Measurements from ENCODE around the gene MAP3K4.

The MAP3K4 gene

GRCh38 chr6:161128230-161128629 lies 136.7 kb downstream of the MAP3K4 start:
- DNase-seq (ENCODE audit: low spot score) = no peak

DNA sequence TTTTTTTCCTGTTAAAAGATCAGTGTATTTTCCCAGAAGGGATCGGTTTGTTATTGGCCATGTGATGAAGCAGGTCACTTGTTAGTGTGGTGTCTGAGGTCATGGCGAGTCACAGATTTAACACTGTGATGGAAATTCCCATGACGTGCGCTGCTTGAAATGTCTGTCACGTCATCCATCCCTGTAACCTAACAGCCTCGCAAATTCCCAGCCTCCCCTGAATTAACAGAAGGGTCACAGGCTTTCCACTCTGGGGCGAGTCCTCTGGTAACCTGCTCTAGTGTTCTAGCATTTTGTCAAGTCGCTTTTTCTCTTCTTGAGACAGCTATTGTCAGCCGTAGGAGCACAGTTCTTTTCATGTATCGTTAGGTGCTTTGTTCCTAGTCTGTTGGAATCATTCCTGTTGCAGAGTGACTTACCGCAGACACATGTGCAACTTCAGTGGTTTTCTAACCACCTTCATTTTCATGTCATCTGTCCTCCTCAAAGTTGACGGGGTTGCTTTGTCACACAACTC lies 137.2 kb downstream of the MAP3K4 start:
- no peak for DNase-seq (ENCODE audit: low spot score)

- DNase-seq (ENCODE audit: low spot score) = no peak
Measured at GRCh38 chr6:161130541-161130940, 139.0 kb downstream of the MAP3K4 start.

DNA sequence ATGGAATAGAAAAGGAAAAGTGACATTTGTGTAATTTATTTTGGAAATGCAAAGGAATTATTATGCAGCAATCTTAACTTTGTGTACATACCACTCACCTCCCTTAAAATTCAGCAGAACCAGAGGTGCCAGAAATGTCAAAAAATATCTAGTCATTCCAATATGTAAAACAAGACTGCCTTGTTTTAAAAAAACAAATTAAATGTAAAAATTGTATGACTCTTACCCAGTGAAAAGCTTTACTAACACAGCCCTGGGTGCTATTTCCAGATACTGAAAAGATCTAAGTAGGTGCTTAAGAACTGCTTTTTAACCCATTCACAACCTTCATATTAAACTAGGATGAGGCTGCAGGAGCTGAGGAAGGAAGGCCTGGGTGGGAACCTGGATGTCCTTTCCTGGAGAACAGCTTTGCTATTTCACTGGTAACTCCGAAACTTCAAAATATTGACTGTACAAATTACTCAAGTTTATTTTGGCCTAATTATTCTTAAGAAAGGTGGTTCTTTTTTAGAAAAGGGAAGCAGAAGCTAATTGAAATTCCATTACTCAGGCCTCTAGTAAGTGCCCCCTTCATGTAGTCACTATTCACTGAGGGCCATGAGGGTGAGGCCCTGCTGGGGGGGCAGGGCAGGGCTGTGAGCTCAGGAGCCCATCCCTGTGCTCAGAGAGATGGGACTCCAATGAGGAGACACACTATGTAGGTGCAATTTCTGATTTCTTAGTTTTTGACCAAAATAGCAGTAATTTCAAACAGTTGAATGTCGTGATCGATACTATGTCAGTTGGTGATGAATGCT lies 139.6 kb downstream of the MAP3K4 start:
- DNase-seq (ENCODE audit: low spot score) = no peak

DNA sequence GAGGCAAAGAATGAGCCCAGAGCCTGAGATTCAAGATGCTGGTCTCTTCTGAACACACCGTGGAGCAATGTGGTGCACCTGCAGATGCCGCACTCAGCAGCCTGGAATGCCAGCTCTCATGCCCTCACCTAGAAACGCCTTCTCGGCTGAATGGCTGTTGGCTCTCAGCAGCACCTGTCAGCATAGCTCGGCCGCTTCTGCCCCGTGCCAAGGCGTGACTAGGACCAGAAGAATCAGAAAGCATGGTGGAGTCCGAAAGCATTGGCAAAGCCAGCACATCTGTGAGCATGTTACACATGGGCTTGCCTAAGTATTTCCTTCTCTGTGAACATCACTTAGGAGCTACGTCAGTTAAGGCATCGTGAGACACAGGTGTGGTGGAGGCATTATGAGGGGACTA lies 140.8 kb downstream of the MAP3K4 start:
- no peak for DNase-seq (ENCODE audit: low spot score)

DNA sequence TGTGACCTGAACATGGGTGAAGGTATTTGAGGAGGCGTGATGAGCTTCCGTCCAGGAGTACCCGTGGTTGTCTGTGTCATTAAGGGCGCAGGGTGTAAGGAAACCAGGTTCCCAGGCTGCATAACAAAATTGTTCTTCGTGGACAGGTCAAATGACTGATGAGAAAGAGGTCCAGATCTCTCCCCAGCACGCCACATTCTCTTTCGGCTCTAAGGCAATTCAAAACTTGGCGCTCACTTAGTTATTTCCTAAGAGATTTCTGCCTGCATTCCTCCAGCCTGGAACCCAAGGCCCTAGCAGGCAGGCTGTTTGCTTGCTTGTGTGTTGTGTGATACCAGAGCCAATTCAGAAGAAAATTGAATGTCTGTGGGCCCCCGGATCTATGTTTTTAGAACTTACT lies 142.4 kb downstream of the MAP3K4 start:
- DNase-seq (ENCODE audit: low spot score) = no peak

- DNase-seq (ENCODE audit: low spot score) = no peak
Measured at GRCh38 chr6:161134550-161135298, 143.2 kb downstream of the MAP3K4 start.

- DNase-seq (ENCODE audit: low spot score) = no peak
Measured at GRCh38 chr6:161135695-161136591, 144.4 kb downstream of the MAP3K4 start.

DNA sequence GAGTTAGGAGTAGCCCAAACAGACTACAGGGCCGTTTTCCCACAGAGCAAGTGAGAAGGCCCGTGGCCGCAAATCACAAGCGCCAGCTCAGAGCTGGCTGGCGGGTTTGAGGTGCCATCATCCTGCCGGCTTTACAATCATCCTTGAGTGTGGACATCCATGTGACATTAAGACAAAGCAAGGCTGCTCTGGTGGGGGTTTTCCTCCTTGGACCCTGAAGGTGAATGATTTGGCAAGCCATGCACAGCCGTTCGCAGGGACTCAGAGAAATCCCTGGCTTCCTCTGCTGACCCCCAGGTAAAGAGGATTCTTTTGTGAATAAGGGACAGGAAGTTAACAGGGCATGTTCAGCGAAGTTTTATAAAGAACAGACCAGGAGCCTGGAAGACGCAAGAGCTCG lies 145.1 kb downstream of the MAP3K4 start:
- no peak for DNase-seq (ENCODE audit: low spot score)

DNA sequence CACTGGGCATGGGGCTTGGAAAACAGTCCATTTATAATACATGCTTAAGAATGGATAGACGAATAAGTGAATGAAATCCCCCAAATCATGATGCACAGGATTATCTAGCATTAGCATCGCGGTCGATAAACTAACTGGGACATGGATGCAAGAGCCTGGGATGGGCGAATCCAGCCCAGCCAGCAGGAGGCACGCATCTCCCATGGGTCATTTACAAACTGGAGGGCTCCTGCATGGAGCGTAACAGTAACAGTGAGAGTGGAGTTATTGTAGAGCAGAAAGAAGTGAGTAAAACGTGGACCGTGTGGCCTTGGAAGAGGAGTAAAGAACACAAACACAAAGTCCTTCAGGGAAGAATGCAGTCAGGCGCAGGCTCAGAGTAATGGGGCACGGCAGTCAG lies 145.8 kb downstream of the MAP3K4 start:
- DNase-seq (ENCODE audit: low spot score) = no peak

DNA sequence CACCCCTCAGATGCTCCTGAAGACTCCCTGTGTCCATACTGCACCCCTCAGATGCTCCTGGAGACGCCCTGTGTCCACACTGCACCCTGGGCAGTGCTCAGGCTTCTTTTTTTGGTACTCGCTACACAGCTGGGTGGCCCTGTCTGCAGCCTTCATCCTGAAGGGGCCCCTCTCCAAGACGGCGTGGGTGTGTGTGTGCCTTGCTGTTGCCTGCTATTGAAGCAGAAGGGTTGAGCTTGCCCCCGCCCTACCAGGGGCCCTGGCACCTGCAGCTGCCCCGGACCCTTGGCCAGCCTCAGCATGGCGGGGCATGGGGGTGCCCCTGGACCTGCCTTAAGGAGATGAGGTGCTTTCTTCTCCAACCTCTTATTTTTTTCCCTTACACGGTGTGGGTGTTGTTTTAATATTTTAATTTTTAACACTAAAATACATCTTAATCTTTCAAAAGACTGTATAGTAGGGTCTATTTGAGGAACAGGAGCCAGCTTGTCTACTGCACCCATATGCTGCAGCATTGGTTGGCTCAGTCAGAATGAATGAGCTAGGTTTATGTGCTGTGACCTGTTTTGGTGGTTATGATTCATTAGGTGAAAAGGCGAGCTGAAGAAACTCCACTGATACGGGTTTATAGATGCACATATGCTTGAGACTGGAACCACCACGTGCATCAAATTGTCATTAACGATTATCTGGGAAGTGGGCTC lies 146.4 kb downstream of the MAP3K4 start:
- DNase-seq (ENCODE audit: low spot score) = no peak

DNA sequence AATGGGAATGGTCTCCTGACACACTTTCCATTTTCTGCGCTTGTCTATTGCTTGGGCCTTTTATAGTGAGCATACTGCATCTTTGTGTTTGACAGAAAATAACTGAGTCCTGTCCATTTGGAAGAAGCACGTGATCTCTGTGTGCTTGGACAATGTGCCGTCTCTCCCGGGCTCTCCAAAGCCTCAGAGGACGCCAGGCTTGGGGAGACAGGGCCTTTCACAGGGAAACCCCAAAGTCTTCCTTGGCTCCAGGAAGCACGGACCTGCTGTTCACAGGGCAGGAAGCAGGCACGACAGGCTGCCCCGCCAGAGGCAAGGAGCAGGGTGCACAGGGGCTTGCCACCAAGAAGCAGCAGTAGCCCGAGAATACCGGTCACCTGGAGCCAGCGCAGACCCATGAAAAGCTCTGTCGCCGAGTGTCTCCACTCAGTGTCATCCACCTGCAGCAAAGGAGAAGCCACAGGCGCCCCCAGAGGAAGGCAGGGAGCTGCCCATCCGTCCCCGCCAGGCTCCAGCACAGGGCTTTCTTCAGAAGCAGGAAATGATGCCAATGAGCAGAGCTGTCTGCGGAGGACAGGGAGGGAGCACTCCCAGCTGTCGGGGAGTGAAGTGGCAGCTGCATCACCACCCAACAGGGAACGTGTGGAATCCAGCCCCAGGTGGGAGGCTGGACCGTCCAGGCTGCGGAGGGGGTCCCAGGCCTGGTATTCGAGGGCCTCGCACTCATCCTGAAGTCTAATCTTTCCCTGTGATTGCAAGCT lies 147.2 kb downstream of the MAP3K4 start:
- DNase-seq (ENCODE audit: low spot score) = no peak

GRCh38 chr6:161139304-161139765 lies 147.8 kb downstream of the MAP3K4 start:
- no peak for DNase-seq (ENCODE audit: low spot score)

DNA sequence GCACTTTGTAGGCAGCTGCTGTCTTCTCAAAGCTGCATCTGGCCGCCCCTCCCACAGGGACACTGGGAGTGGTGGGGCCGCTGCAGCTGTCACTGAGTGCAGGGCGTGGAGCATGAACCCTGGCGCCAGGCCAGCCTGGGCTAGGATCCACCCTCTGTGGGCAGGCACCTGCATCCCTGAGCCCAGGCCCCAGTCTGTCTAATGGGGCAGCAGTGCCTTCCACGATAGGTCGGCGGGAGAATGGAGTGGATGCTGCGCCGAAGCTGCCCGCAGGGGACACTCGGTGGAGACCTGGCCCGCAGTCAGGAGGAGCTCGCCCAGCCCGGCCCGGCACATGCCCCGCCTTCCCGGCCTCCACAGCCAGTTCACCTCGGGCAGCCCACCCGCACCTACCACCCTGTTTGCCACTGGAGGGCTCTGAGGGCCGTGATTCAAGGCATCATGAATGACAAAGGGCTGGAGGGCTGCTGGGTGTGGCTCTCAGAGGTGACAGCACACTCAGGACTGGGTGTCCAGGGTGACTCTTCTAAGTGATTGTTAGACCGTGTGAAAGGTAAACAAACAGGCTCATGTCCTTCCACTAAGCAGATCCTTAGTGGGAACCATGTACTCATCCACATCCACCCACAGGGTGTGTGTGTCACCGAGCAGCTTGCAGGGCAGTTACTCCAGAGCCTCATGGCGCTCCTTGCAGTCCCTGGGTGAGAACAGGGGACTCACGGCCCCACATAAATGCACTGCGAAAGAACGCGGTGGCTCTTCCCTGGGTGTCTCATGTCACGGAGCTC lies 148.4 kb downstream of the MAP3K4 start:
- DNase-seq (ENCODE audit: low spot score) = no peak

GRCh38 chr6:161140554-161140875 lies 148.9 kb downstream of the MAP3K4 start:
- DNase-seq (ENCODE audit: low spot score) = no peak

- DNase-seq (ENCODE audit: low spot score) = no peak
Measured at GRCh38 chr6:161141173-161141572, 149.6 kb downstream of the MAP3K4 start.

- DNase-seq (ENCODE audit: low spot score) = no peak
Measured at GRCh38 chr6:161142957-161143296, 151.4 kb downstream of the MAP3K4 start.

DNA sequence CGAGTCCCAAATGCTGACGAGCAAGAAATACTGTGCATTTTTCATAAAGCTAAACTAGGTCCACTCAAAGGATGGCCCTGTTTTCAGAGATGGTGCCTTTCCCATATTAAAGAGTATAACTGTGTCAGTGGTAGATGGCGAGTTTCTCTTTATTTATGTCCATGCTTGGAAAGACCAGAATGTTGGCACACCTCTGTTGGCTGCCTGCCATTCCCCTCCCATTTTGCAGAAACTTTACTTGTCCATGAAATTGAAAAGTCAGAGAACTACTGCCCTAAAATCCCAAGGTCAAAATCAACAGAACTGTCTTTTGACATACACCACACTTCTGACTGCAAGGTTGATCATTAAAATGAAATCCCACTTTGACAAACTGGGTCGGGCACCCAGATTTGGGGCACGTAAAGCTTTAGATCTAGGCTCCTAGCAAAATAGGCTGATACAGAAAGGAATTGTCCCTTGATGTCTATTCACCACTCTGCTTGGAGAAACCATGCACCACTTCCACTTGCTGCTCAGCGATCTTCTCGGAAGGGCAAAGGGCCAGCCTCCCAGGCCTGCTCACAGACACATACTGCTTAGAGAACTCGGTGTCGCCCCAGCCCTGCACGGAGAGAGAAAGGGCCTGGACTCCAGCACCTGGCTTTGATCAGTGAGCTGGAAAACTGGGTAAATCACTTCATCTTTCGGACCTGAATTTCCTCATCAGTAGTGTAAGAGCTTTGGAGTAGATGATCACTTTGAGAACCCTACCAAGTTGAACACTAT lies 152.3 kb downstream of the MAP3K4 start:
- DNase-seq (ENCODE audit: low spot score) = no peak

DNA sequence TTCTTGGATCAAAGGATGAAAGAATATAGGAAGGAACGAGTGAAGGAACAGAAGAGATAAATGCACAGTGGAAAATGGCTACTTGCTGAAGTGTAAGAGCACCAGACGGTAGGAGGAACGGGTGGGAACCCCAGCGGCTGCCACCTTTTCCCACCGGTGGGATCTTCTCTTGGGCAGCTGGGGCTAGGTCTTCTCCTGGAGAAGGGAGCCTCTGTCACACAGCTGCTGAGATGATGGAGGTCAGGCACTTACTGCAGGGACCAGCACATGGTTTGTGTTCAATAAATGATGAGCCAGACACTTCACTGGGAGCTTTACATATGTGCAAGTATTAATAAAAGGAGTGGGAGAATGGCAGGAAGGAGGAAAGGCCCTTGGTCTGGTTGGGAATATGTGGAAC lies 158.6 kb downstream of the MAP3K4 start:
- no peak for DNase-seq (ENCODE audit: low spot score)

All from AG08396 (cell line).